ENCODE data around the gene DYNC2H1. TPM values are rescaled to one million over a fixed set of nuclear protein-coding genes. Genes with fewer than 3 reads are reported as not detected.
"Not testable (repeated sequence)": the region's sequence is repeated elsewhere in the genome, so short reads cannot be mapped to it uniquely, and the experiment has no call there.

DYNC2H1 gene
- 94.1 TPM for total RNA-seq

- DNase-seq, result peak; percentile 74
Measured at GRCh38 chr11:103108933-103109817, at the start of gene DYNC2H1. Gene DYNC2H1, plus strand, starts transcription at chr11:103109426. Its CDS starts 149 bp downstream, at chr11:103109575.

- DNase-seq, result no peak
Measured at GRCh38 chr11:103061656-103062055, 47.6 kb upstream of the DYNC2H1 start.

DNA sequence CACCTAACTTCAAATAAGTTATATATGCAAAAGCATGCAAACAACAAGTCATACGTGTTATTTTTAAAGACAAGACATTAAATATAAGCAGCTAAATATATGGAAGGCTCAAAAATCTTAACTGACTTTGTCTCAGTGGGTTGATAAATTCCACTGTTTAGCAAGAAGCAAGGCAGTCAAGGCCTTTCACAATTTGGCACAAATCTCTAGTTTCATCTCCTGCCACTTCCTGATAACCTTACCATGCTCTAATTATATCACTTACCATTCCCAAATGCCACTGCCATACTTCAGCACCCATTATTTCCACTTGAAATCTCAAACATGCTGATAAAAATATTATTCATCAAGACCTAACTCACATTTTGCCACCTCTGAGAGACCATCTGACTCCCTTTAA lies 42.1 kb upstream of the DYNC2H1 start:
- no peak for DNase-seq

DNA sequence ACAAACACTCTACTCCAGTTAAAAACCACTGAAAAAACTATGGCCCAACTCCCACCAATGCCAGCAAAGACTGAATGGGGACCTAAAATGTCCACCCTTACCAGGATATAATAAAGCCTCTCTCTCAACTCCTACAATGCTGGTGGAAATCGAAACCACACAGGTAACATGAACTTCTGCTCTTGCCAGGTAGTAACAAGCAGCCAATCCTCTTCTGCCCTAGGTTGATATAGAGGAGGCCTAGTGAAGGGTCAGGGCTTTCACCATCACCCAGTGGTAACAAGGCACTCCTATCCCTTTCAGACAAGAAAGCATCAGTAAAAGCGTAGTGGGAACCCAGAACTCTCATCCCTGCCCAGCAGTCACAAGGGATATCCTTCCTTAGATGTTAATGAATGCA lies 39.9 kb upstream of the DYNC2H1 start:
- DNase-seq, result no peak

DNA sequence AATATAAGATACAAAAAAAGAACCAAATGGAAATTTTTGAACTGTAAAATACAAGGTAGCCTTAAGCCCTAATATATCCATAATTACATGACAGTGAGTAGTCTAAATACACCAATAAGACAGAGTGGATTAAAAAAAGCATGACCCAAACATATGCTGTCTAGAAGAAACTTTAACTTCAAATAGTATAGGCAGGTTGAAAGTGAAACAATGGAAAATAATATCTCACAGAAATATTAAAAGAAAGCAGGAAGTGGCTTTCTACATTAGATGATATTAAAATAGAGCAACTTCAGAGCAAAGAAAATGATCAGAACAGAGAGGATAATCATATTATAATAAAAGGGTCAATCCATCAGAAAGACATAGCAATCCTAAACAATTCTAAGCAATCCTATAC lies 39.1 kb upstream of the DYNC2H1 start:
- no peak for DNase-seq

- DNase-seq, result no peak
Measured at GRCh38 chr11:103071008-103071407, 38.2 kb upstream of the DYNC2H1 start.

GRCh38 chr11:103076361-103076760 lies 32.9 kb upstream of the DYNC2H1 start:
- no peak for DNase-seq

GRCh38 chr11:103077554-103077953 lies 31.7 kb upstream of the DYNC2H1 start:
- DNase-seq, result no peak

DNA sequence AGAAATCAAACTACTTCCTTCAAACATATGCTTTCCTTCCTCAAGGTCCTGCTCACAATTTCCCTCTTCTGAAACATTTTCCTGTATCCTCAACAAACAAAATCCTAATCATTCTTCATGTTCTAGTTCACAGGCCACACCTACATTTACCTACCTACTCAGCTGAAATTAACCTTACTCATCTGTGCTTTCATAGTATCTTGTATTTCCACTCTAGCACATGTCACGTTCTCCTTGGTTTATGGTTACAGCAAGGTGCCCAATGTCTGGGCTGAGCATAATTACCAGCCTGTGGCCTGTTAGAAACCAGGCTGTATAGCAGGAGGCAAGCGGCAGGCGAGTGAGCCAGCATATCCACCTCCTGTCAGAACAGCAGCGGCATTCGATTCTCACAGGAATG lies 30.5 kb upstream of the DYNC2H1 start:
- DNase-seq, result no peak

DNA sequence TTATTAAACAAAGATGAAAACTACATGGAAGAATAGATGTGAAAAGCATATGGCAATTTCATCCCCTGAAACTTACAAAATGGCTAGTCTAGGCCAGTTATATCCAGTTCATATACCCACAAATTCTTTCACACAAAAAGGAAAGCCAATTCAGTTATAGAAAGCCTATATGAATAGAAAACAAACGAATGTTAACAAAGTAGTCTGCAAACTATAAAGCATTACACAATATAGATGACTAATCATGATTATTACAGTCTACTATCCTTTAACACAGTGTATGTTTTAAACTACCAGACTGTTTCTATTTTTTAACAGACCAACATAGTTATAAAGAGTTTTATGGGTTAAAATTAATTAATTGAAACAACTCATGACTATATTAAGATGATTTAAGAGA lies 29.4 kb upstream of the DYNC2H1 start:
- no peak for DNase-seq

- no peak for DNase-seq
Measured at GRCh38 chr11:103085758-103086365, 23.4 kb upstream of the DYNC2H1 start.

DNA sequence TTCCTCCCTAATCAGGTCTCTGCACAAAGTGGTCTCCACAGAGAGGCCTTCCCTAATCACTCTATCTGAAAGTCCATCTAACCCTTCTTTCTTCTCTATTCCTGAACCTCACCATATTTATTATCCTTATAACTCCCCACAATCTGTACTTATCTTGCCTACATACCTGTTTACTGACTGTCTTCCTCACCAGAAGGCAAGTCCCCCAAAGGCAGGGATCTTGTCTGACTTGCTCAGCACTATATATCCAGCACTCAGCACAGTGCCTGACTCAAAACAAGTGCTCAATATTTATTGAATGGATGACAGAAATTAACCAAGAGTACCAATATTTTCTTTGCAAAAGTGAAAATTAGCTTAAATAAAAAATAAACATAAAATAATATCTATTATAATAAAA lies 22.8 kb upstream of the DYNC2H1 start:
- no peak for DNase-seq

DNA sequence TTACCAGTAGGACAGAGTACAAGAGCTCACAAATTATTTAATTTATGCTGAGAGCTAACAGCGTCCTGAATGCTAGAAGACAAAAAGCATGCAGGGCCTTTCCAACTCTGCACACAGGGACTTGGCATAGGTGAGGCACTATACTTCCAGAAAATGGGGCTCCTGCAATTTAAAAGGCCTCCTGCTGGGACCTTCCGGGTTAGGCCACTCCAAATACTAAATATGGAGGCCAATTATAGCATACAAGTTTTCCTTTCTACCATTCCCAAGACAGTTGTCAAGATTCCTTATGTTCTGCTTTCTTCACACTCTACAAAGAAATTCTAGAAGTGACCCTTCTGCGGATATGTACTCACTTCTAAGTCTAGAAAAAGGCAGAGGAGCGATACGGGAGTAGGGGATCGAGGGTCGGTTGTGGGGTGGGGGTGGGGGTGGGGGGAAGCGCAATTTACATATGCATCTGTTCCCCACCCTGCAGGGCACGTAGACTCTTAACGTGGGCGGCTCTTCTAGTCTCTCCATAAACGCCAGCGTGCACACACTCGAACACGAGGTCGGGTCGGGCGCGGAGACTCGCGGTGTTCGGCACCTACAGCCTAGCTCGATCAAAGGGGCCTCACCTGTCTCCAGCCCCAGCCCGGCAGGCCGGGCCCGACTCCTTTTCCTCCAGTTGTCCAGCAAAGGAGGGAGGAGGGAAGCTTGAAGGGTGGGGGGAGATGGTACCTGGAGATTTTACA lies 18.0 kb upstream of the DYNC2H1 start:
- DNase-seq, result peak; percentile 20

GRCh38 chr11:103091801-103092524 lies 17.3 kb upstream of the DYNC2H1 start, which contains the start of gene DCUN1D5:
Gene DCUN1D5, minus strand, starts transcription at chr11:103092160. Its CDS starts 288 bp downstream, at chr11:103091872.
- peak; percentile 95 for DNase-seq

DNA sequence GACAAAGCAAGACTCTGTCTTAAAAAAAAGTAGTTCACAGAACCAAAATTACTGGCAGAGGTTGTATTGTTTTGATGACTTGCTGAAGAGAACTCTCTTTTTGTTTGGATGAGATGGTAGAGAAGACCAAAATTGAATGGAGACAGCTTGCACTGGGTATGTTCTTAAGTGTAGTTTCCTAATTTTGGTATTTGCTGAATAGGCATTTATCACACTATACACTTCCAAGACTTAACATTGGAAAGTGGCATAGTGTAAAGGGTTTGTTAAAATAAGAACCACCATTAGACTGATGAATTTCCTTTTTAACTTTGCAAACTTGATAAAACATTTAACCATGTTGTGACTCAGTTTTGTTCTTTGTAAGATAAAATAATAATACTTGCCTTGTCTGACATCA lies 11.9 kb upstream of the DYNC2H1 start:
- DNase-seq, result no peak

- DNase-seq, result peak; percentile 32
Measured at GRCh38 chr11:103109818-103110388, 677 bp downstream of the DYNC2H1 start.

DNA sequence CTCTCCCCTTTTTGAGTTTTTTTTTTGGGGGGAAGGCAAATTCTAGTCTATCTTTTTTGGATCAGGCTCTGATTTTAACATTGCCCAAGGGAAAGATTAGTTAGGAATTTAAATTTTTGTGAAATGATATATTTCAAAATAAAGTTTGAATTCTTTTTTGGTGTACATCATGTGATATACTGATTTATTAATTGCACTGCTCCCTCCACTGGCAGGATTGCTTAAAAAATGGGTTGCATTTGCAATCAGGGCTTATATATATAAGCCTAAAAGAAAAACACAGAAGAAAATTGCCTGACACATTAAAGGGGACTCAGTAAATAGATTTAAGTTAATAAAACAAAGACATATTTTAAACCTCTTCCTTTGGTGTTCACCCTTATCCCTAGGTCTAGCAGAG lies 1.2 kb downstream of the DYNC2H1 start:
- DNase-seq, result no peak

- DNase-seq, result no peak
Measured at GRCh38 chr11:103111400-103111799, 2.2 kb downstream of the DYNC2H1 start.

- no peak for DNase-seq
Measured at GRCh38 chr11:103112364-103112763, 3.1 kb downstream of the DYNC2H1 start.

DNA sequence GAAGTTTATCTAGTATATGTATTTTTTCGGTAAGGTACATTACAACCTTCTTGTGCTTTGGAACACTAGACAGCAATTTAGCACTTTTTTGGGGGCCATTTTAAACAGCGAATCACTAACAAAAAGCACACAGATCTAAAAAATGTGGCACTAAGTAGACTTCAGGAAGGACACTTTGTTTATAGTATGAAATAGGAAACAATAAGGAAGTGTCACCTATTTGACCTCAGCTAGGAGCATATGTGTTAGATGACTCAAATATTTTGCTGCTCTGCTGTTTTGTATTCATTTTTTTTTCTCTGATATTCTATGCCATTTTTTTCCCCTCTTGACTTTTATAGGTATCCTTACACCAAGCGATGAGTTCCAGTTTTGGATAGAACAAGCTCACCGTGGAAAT lies 5.6 kb downstream of the DYNC2H1 start:
- DNase-seq, result no peak

DNA sequence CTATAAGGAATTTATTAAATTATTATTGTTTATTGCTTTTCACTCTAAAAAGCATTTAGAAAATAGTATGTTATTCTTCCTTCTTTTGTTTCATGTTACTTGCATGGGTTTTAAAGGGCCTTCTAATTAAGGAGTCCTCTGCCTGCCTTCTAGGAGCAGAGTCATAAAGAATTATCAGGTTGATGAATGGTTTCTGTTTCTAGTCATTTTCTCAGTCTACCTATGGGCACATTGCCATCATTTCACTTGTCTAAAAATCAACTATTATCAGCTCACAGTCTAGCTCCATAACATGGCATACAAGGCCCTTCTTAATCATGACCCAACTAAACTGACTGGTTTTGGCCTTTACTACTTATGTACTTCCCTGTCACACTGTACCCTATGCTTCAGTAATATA lies 16.2 kb downstream of the DYNC2H1 start:
- no peak for DNase-seq

GRCh38 chr11:103141986-103142385 lies 32.8 kb downstream of the DYNC2H1 start:
- not testable (repeated sequence) for DNase-seq
